ENCODE data around the gene TEX51.

The TEX51 gene

DNA sequence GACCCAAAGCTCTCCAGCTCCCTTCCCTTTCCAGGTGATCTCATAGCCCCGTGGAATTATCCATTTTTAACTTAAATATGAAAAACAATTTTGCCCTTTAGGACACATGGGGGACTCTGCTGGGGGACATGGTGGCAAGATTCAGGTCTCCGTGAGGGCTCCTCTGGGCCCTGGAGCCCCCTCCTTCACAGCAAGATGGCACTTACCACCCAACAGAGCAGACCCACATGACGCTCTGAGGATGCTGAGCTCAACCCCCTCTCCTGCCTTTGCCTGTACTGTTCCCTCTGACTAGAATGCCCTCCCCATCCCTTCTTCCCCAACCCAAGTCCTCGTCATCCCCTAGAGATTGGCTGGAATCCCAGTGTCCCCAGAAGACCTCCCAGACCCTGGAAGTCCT, 17.2 kb downstream of the TEX51 start:
- H3K79me2 ChIP-seq (ENCODE audit: insufficient read depth, low read depth): no peaks in the 10 kb centered on the region
- H3K9ac ChIP-seq: no peak overlapping the region
- no peaks in the 10 kb centered on the region for H3K27me3 ChIP-seq (ENCODE audit: insufficient read depth, low read depth)
- H3K27ac ChIP-seq: no peak overlapping the region
- no peak for TF ChIP-seq CTCF (conservative IDR thresholded peaks at IDR 0.05; ENCODE audit: low read depth, low read length)
- H3K36me3 ChIP-seq (ENCODE audit: insufficient read depth): no peaks in the 10 kb centered on the region
- no peak overlapping the region for H2AFZ ChIP-seq (ENCODE audit: low read depth)
- H3K4me3 ChIP-seq (IDR thresholded peaks at IDR 0.05; ENCODE audit: insufficient read depth, low read depth, low read length): no peak overlapping the region
- no peaks in the 10 kb centered on the region for H3K4me1 ChIP-seq (ENCODE audit: low read depth, poor library complexity, severe bottlenecking)
- no peaks in the 10 kb centered on the region for H4K20me1 ChIP-seq (ENCODE audit: insufficient read depth)
- no peak overlapping the region for H3K4me2 ChIP-seq

DNA sequence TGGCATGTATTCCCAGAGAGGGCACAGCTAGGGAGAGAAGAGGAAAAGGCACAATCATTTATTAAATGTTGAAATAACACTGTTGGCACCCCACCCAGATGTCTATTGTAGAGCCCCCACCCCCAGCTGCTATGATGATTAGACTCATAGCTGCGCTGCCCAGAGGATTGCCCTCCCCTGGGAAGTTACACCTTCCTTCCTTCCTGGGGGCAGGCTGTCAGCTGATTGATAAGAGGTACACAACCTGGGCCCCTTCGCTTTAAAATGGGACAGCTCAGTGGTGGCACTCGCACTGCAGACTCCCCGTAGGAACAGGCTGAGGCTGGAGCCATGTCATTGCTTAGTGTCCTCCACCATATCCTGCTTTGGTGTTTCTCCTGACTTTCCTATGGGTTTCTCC, 18.1 kb downstream of the TEX51 start:
- Histone ChIP-seq H3K79me2 (ENCODE audit: insufficient read depth, low read depth) (no peaks in the 10 kb centered on the region), H2AFZ (ENCODE audit: low read depth) (no peak overlapping the region), H3K4me2 (no peak overlapping the region), H3K27ac (no peak overlapping the region), H3K4me3 (IDR thresholded peaks at IDR 0.05; ENCODE audit: insufficient read depth, low read depth, low read length) (no peak overlapping the region), H4K20me1 (ENCODE audit: insufficient read depth) (no peaks in the 10 kb centered on the region), H3K4me1 (ENCODE audit: low read depth, poor library complexity, severe bottlenecking) (no peaks in the 10 kb centered on the region), H3K9ac (no peak overlapping the region), H3K27me3 (ENCODE audit: insufficient read depth, low read depth) (no peaks in the 10 kb centered on the region), H3K36me3 (ENCODE audit: insufficient read depth) (no peaks in the 10 kb centered on the region)
- TF ChIP-seq CTCF (conservative IDR thresholded peaks at IDR 0.05; ENCODE audit: low read depth, low read length): no peak

GRCh38 chr2:126921066-126921465, 22.4 kb downstream of the TEX51 start:
- Histone ChIP-seq H2AFZ (ENCODE audit: low read depth) (no peak overlapping the region), H3K4me2 (no peak overlapping the region), H3K4me1 (ENCODE audit: low read depth, poor library complexity, severe bottlenecking) (no peaks in the 10 kb centered on the region), H3K4me3 (IDR thresholded peaks at IDR 0.05; ENCODE audit: insufficient read depth, low read depth, low read length) (no peak overlapping the region), H3K36me3 (ENCODE audit: insufficient read depth) (no peaks in the 10 kb centered on the region), H3K9ac (no peak overlapping the region), H3K79me2 (ENCODE audit: insufficient read depth, low read depth) (no peaks in the 10 kb centered on the region), H4K20me1 (ENCODE audit: insufficient read depth) (no peaks in the 10 kb centered on the region), H3K27me3 (ENCODE audit: insufficient read depth, low read depth) (no peaks in the 10 kb centered on the region), H3K27ac (no peak overlapping the region)
- no peak for TF ChIP-seq CTCF (conservative IDR thresholded peaks at IDR 0.05; ENCODE audit: low read depth, low read length)

GRCh38 chr2:126930970-126931590, 32.4 kb downstream of the TEX51 start:
- no peaks in the 10 kb centered on the region for H4K20me1 ChIP-seq (ENCODE audit: insufficient read depth)
- no peaks in the 10 kb centered on the region for H3K36me3 ChIP-seq (ENCODE audit: insufficient read depth)
- no peak overlapping the region for H3K4me3 ChIP-seq (IDR thresholded peaks at IDR 0.05; ENCODE audit: insufficient read depth, low read depth, low read length)
- no peaks in the 10 kb centered on the region for H3K27me3 ChIP-seq (ENCODE audit: insufficient read depth, low read depth)
- H3K4me2 ChIP-seq: no peak overlapping the region
- no peak overlapping the region for H3K9ac ChIP-seq
- no peak overlapping the region for H2AFZ ChIP-seq (ENCODE audit: low read depth)
- no peak for TF ChIP-seq CTCF (conservative IDR thresholded peaks at IDR 0.05; ENCODE audit: low read depth, low read length)
- no peaks in the 10 kb centered on the region for H3K79me2 ChIP-seq (ENCODE audit: insufficient read depth, low read depth)
- no peak overlapping the region for H3K27ac ChIP-seq
- no peaks in the 10 kb centered on the region for H3K4me1 ChIP-seq (ENCODE audit: low read depth, poor library complexity, severe bottlenecking)
